GM10248 (cell line): ENCODE data around the gene FAF2.

Experiments
- CTCF ChIA-PET: fragments of 300-600 bp; sonication (Branson Sonifier 250); formaldehyde crosslinking; extraction: SDS; loops from one replicate; lab custom pipeline; 2021; ENCODE audit warnings: antibody characterized with exemption; lab: Yijun Ruan, JAX
- POLR2A ChIA-PET: fragments of 350-650 bp; sonication (Branson Sonifier 250); formaldehyde crosslinking; extraction: SDS; loops from one replicate; lab custom pipeline; 2020; ENCODE audit warnings: antibody characterized with exemption; lab: Yijun Ruan, JAX
- DNase-seq: peaks from one replicate; pipeline ENCODE4 v3.0.0; 2012; ENCODE audit errors: extremely low spot score
- TF ChIP-seq, protein P1 (sequence below): IDR thresholded peaks from 2 replicates; pipeline ENCODE4 v1.5.1; 2012; ENCODE audit warnings: mild to moderate bottlenecking, low read depth; ENCODE audit errors: extremely low read depth, missing control alignments, control extremely low read depth

FAF2 gene

DNA sequence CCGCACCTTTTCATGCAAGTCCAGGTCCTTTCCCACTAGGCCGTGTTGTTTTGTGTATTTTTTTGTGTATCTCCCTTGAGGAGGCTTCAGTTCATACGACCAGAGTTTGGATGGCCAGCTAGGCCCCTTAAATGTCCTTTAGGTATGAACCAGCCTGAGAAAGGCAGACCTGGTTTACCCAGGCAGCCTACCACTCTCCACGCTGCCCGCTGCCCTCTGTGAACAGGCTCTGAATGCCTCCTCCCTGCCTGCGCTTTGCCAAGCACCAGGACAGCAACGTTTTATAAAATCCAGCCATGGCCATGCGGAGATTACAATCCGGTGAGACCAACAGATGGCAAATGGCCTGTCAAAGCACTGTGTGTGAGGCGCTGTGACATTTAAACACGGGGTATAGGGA is 31.2 kb upstream of the FAF2 start:
- peak; percentile 9 for DNase-seq
- POLR2A ChIA-PET = no interaction called here
- TF ChIP-seq, protein P1, sequence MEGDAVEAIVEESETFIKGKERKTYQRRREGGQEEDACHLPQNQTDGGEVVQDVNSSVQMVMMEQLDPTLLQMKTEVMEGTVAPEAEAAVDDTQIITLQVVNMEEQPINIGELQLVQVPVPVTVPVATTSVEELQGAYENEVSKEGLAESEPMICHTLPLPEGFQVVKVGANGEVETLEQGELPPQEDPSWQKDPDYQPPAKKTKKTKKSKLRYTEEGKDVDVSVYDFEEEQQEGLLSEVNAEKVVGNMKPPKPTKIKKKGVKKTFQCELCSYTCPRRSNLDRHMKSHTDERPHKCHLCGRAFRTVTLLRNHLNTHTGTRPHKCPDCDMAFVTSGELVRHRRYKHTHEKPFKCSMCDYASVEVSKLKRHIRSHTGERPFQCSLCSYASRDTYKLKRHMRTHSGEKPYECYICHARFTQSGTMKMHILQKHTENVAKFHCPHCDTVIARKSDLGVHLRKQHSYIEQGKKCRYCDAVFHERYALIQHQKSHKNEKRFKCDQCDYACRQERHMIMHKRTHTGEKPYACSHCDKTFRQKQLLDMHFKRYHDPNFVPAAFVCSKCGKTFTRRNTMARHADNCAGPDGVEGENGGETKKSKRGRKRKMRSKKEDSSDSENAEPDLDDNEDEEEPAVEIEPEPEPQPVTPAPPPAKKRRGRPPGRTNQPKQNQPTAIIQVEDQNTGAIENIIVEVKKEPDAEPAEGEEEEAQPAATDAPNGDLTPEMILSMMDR = no peak
- CTCF ChIA-PET = interaction anchor here (0.6 to 4.8 kb wide), 28 partner anchors 9 to 687 kb away, joined by 3 to 33 read pairs (median 4); partner anchors contain the start of genes FAF2 and TSPAN17

GRCh38 chr5:176418251-176418650 is 29.9 kb upstream of the FAF2 start:
- DNase-seq = no peak
- POLR2A ChIA-PET = no interaction called here
- CTCF ChIA-PET = interaction anchor here (0.9 to 4.8 kb wide), 5 partner anchors 13 to 203 kb away, joined by 3 to 33 read pairs (median 18); partner anchors contain the start of gene FAF2
- TF ChIP-seq, protein P1 = no peak

DNA sequence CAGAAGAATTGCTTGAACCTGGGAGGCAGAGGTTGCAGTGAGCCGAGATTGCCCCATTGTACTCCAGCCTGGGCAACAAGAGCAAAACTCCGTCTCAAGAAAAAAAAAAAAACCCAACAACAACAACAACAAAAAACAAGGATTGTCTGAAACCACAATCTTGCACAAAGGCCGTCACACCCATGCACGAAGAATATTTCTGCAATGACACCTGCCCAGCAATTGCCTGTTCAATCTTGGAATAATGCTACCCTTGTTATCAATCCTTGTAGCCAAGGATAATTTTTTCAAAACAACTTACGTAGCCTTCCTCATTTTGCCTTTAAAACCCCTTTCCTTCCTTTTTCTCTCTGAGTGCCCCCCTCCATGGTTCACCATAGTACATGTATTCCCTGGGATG is 28.1 kb upstream of the FAF2 start:
- TF ChIP-seq, protein P1 = no peak
- ChIA-PET POLR2A (no interaction called here), CTCF (interaction anchor here (1.8 kb wide), 1 partner anchor 28 kb away, joined by 8 read pairs; the partner anchor contains the start of gene FAF2)
- no peak for DNase-seq

DNA sequence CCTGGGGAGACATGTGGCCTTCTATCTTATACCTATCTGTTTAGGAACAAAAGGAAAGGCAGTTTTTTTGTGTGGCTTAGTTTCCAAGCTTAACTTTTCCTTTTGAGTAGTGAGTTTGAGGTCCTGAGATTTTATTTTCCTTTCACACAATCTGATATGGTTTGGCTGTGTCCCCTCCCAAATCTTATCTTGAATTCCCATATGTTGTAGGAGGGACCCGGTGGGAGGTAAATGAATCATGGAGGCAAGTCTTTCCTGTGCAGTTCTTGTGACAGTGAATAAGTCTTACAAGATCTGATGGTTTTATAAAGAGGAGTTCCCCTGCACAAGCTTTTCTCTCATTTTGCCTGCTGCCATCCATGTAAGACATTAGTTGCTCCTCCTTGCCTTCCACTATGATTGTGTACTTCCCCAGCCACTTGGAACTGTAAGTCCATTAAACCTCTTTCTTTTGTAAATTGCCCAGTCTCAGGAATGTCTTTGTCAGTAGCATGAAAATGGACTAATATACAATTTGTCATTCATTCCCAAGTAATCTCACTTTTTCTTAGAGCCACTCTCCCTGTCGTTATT is 27.1 kb upstream of the FAF2 start:
- POLR2A ChIA-PET = no interaction called here
- TF ChIP-seq, protein P1 = no peak
- CTCF ChIA-PET = interaction anchor here (0.8 to 1.8 kb wide), 2 partner anchors 27 to 30 kb away, joined by 3 to 8 read pairs; partner anchors contain the start of gene FAF2
- no peak for DNase-seq

DNA sequence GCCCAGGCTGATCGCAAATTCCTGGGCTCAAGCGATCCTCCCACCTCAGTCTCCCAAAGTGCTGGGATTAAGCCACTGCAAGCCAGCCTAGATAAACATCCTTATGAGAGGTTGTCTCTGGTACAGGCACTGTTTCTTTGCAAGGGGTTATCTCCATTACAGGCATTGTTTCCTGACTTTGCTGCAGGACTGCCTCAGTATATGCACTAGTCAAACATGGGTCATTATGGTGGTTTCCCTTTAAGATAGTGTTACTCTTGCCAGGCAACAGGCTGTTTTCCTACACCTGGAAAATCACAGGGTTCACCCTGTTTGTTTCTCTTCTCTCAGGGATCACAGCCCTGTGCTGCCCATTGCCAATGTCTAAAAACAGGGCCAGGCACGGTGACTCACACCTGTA is 24.0 kb upstream of the FAF2 start:
- no peak for DNase-seq
- POLR2A ChIA-PET = no interaction called here
- CTCF ChIA-PET = interaction anchor here (2.1 kb wide), 1 partner anchor 23 kb away, joined by 7 read pairs; the partner anchor contains the start of gene FAF2
- TF ChIP-seq, protein P1 = no peak

- no peak for DNase-seq
- TF ChIP-seq, protein P1 = no peak
- CTCF ChIA-PET = interaction anchor here (1.7 kb wide), 1 partner anchor 8 kb away, joined by 5 read pairs; the partner anchor contains the start of gene CLTB
- POLR2A ChIA-PET = no interaction called here
Measured at GRCh38 chr5:176425138-176425537, 23.0 kb upstream of the FAF2 start.
